ENCODE data around the gene ARHGAP6. TPM values are rescaled to one million over a fixed set of nuclear protein-coding genes. Genes with fewer than 3 reads are reported as not detected.
A peak's percentile ranks its signal among the peaks of the same experiment; 100 is the strongest.

Gene ARHGAP6
- total and polyA plus RNA-seq, 9 of the 15 experiments (the other 6 are each of a cell fraction or from before 2014, with no cell fraction given), result 12.5 to 63.6 (median 41.8) TPM

DNA sequence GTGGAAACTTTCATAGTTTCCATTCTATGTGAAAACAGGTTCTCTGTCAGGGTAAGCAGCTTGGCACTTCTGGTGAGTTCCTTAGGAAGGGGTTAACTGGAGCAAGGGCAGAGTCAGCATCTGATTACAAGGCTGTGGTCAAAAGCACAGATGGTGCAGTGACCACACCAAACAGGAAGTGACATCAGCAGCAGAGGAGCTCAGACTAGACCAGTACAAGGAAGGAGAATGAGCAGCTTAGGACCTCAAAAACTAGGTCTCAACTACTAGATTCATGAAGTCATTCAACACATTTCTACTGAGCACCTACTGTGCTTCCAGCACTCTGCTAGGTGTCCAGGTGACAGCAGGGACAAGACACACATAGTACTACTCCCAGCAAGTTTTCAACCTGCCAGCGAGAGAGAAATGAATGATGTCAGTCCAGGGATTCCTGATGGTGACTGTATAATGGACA is 242.3 kb downstream of the ARHGAP6 start (continued):
- TF ChIP-seq, protein P1, sequence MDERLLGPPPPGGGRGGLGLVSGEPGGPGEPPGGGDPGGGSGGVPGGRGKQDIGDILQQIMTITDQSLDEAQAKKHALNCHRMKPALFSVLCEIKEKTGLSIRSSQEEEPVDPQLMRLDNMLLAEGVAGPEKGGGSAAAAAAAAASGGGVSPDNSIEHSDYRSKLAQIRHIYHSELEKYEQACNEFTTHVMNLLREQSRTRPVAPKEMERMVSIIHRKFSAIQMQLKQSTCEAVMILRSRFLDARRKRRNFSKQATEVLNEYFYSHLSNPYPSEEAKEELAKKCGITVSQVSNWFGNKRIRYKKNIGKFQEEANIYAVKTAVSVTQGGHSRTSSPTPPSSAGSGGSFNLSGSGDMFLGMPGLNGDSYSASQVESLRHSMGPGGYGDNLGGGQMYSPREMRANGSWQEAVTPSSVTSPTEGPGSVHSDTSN (CRISPR knock-in tag; IDR thresholded peaks at IDR 0.05; ENCODE audit: low read depth), result no peak
- TF ChIP-seq, protein P1 (tag; conservative IDR thresholded peaks at IDR 0.05; ENCODE audit: low read depth), result no peak
- TF ChIP-seq JUNB (CRISPR knock-in tag; conservative IDR thresholded peaks at IDR 0.05) (no peak), ILK (tag; IDR thresholded peaks at IDR 0.05; ENCODE audit: borderline replicate concordance, low read depth) (no peak), NFIC (IDR thresholded peaks at IDR 0.05) (no peak), EP400 (IDR thresholded peaks at IDR 0.05) (0 out of 2 replicates have a peak, but pooled peaks have one; percentile 39), MYBL2 (IDR thresholded peaks at IDR 0.05; ENCODE audit: low read depth) (no peak), MYBL2 (CRISPR knock-in tag; IDR thresholded peaks at IDR 0.05; ENCODE audit: borderline replicate concordance) (no peak), TCF3 (CRISPR knock-in tag; IDR thresholded peaks at IDR 0.05) (peak; percentile 67), SMARCB1 (IDR thresholded peaks at IDR 0.05; ENCODE audit: insufficient read length, low read depth) (peak; percentile 52), STAT5A (IDR thresholded peaks at IDR 0.05; ENCODE audit: borderline replicate concordance, low read length) (no peak), RBBP5 (IDR thresholded peaks at IDR 0.05; ENCODE audit: borderline replicate concordance, insufficient read depth, low read length, poor library complexity, severe bottlenecking) (no peak)
- TF ChIP-seq, protein P2, sequence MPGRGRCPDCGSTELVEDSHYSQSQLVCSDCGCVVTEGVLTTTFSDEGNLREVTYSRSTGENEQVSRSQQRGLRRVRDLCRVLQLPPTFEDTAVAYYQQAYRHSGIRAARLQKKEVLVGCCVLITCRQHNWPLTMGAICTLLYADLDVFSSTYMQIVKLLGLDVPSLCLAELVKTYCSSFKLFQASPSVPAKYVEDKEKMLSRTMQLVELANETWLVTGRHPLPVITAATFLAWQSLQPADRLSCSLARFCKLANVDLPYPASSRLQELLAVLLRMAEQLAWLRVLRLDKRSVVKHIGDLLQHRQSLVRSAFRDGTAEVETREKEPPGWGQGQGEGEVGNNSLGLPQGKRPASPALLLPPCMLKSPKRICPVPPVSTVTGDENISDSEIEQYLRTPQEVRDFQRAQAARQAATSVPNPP (IDR thresholded peaks at IDR 0.05; ENCODE audit: borderline replicate concordance, insufficient read depth, insufficient read length), result no peak
- TF ChIP-seq, protein P3, sequence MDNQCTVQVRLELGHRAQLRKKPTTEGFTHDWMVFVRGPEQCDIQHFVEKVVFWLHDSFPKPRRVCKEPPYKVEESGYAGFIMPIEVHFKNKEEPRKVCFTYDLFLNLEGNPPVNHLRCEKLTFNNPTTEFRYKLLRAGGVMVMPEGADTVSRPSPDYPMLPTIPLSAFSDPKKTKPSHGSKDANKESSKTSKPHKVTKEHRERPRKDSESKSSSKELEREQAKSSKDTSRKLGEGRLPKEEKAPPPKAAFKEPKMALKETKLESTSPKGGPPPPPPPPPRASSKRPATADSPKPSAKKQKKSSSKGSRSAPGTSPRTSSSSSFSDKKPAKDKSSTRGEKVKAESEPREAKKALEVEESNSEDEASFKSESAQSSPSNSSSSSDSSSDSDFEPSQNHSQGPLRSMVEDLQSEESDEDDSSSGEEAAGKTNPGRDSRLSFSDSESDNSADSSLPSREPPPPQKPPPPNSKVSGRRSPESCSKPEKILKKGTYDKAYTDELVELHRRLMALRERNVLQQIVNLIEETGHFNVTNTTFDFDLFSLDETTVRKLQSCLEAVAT (IDR thresholded peaks at IDR 0.05), result peak in 1 of 2 experiments; percentile 90; a peak in 2 of 4 replicates
- TF ChIP-seq, protein P4, sequence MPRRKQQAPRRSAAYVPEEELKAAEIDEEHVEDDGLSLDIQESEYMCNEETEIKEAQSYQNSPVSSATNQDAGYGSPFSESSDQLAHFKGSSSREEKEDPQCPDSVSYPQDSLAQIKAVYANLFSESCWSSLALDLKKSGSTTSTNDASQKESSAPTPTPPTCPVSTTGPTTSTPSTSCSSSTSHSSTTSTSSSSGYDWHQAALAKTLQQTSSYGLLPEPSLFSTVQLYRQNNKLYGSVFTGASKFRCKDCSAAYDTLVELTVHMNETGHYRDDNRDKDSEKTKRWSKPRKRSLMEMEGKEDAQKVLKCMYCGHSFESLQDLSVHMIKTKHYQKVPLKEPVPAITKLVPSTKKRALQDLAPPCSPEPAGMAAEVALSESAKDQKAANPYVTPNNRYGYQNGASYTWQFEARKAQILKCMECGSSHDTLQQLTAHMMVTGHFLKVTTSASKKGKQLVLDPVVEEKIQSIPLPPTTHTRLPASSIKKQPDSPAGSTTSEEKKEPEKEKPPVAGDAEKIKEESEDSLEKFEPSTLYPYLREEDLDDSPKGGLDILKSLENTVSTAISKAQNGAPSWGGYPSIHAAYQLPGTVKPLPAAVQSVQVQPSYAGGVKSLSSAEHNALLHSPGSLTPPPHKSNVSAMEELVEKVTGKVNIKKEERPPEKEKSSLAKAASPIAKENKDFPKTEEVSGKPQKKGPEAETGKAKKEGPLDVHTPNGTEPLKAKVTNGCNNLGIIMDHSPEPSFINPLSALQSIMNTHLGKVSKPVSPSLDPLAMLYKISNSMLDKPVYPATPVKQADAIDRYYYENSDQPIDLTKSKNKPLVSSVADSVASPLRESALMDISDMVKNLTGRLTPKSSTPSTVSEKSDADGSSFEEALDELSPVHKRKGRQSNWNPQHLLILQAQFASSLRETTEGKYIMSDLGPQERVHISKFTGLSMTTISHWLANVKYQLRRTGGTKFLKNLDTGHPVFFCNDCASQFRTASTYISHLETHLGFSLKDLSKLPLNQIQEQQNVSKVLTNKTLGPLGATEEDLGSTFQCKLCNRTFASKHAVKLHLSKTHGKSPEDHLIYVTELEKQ (CRISPR knock-in tag; IDR thresholded peaks at IDR 0.05), result no peak
- TF ChIP-seq, protein P5, sequence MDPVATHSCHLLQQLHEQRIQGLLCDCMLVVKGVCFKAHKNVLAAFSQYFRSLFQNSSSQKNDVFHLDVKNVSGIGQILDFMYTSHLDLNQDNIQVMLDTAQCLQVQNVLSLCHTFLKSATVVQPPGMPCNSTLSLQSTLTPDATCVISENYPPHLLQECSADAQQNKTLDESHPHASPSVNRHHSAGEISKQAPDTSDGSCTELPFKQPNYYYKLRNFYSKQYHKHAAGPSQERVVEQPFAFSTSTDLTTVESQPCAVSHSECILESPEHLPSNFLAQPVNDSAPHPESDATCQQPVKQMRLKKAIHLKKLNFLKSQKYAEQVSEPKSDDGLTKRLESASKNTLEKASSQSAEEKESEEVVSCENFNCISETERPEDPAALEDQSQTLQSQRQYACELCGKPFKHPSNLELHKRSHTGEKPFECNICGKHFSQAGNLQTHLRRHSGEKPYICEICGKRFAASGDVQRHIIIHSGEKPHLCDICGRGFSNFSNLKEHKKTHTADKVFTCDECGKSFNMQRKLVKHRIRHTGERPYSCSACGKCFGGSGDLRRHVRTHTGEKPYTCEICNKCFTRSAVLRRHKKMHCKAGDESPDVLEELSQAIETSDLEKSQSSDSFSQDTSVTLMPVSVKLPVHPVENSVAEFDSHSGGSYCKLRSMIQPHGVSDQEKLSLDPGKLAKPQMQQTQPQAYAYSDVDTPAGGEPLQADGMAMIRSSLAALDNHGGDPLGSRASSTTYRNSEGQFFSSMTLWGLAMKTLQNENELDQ (CRISPR knock-in tag; IDR thresholded peaks at IDR 0.05; ENCODE audit: borderline replicate concordance), result no peak
